Inferior parietal cortex (tissue), 1 donor: ENCODE data around the gene NRAS.
"Not testable (repeated sequence)": the region's sequence is repeated elsewhere in the genome, so short reads cannot be mapped to it uniquely, and the experiment has no call there.

Experiments used
- DNase-seq: peaks from one replicate; pipeline ENCODE4 v3.0.0-alpha.2; 2016; ENCODE audit errors: extremely low spot score

The NRAS gene

DNA sequence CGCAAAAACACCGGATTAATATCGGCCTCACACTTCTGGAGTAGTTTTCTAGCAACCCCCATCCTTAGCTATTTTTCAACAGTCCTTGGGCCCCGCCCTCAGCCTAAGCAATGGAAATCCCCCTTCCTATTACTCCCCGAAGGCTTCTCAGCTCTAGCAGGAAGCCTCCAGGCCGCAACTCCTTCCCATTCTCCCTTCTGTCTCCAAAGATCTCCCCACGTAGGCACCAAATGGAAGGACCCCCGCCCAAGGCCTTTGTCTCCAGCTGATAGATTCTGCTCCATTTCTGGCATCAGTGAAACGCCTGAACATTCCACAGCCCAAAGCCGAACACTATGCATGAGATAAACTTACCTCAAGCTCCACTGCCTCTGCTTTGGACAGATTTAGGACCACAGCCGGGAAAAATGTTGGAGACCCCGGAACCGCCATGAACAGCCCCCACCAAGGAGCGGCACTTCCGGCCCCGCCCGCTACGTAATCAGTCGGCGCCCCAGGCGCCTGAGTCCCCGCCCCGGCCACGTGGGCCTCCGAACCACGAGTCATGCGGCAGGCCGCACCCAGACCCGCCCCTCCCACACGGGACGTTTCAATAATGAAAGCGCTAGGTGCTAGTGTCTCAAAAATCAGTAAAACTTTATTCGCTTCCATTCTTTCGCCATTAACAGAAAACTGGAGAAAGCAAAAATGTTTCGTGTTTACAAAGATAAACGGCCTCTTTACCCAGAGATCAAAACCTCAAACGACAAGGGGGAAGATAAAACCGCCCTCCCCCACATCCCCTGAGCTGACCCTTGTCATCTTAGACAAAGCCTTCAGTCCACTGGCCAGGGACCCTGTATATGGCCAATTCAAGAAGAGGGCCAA lies at the start of gene NRAS:
NRAS (minus strand) TSS at position 468 of the 867 bp plus-strand sequence. CDS start 611 bp downstream, outside the sequence.
- peak; percentile 92 for DNase-seq

DNA sequence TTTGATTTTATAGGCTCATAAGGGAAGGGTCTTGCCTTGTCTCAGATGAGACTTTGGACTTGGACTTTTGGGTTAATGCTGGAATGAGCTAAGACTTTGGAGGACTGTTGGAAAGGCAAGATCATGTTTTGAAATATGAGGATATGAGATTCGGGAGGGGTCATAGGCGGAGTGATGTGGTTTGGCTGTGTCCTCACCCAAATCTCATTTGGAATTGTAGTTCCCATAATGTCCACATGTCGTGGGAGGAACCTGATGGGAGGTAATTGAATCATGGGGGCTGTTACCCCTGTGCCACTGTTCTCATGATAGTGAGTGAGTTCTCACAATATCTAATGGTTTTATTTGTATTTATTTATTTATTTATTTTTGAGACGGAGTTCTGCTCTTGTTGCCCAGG lies 48.1 kb upstream of the NRAS start:
- DNase-seq = no peak

DNA sequence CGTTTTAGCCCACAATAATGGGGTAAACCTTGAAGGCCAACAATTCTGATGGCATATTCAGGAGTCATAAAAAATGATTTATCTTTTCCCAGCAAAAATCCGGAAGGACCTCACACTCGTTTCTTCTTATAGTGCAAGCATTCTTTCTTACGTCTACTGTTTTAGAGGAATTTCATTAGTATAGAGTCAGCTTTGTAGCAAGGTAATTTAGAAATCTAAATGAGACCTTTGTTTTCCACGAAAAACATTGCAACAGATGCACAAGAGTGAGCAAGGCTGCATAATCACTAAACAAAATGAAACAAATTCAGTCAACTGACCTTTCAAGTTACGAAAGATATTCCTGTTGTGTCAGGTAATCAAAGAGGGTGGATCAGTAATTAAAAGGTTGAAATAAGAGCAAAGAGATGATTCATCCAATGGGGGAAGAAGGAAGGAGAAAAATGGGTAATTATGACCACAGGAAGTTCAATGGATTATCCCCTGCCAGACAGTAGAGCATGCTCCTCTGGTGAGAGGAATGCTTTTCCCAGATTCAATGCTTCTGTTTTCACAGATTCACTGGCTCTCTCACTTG lies 41.8 kb upstream of the NRAS start:
- no peak for DNase-seq

DNA sequence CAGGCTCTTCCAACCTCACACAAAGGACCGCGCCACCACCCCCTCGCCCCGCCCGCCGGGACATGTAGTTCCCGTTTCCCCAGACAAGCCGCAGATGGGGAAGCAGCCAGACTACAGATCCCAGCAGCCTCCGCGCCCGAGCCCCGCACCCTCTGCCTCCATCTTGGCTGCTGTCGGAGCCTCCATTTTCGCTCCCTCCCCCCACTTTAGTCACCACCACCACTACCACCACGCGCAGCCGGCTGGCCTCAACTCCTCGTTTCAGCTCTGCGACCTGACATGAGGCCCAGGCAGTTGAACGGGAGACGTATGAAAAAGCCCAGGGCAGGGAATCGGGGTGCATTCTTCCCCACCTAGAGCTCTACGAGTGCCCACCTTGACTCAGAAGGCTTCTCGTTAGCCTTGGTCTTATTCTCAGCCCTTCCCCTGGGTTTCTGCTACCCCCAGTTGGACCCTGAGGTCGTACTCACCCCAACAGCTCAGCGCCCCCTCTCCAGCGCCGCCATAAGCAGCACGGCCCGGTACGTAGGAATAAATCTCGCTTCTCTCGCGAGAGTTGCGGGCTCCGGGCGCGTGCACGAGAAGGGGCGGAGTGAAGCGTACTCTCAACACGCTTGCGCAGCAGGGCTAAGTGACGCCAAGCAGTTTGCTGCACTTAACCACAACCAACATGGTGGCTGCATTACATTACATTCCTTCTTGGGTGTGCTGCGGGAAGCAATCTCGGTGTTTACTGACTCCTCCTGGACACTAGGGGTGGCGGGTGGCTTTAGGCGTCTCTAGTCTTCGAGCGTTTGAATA lies 41.1 kb upstream of the NRAS start, which contains the start of gene CSDE1:
CSDE1 (minus strand) TSS at position 530 of the 801 bp plus-strand sequence. CDS start 18,094 bp downstream, outside the sequence.
- DNase-seq = peak; percentile 100

DNA sequence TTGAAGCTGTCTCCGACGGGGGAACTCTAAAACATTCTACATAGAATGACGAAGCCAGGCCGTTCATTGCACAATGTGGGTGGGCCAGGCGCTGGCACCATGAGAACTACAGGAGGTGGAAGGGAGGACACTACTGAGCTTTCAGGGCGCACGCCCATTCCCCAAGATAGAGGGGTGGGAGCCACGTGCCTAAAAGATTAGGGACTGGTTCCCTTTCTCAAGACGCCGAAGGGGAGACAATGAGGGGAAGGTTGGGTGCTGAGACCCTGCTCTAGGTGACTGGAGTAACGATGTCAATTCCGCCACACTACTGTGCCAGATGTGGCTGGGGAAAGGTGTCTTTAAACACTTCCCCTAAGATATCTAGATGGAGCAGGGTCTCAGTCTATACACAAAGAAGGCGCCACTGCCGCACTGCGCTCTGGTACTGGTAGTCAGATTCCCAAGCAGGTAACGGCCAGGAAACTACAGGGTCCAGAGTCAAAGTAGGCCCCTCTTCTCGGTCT lies 40.4 kb upstream of the NRAS start:
- DNase-seq = no peak

DNA sequence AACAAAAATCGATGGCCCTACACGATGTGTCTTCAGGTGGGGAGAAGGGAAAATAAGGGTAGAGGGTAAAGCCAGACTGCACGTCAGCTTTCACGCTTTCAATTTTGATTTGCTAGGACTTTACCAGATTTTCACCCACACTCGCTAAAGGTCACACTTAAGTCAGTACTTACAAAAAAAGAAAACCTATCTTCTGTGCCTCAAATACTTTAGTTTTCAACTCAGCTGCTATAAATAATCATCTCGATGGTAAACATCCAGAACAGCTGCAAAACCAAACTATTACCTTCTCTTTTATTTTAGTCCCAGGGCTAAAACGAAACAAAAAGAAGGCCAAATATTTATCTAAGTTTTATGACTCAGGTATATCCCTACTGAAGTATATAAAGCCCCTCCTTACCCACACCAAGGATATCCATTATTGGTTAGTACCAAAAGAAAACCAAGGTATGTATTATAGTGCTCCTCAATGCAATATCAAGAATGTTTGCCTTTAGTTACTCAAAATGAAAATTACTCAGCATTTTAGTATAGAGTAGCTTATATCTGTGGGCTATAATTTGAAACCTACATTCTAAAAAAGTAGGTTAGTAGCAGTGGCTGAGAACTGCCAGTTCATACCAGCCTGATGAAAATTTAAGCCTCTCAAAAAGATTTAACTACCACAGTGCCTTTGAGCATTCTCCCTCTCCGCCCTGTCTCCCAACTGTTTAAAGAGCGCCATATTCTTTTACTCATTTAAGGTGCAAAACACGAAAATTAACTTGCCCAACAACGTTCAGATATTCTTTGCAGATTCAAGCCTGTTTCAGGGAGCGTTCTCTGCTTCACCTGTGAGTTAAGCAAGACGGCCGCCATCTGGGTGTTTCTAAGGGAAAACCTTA lies 39.7 kb upstream of the NRAS start:
- no peak for DNase-seq

DNA sequence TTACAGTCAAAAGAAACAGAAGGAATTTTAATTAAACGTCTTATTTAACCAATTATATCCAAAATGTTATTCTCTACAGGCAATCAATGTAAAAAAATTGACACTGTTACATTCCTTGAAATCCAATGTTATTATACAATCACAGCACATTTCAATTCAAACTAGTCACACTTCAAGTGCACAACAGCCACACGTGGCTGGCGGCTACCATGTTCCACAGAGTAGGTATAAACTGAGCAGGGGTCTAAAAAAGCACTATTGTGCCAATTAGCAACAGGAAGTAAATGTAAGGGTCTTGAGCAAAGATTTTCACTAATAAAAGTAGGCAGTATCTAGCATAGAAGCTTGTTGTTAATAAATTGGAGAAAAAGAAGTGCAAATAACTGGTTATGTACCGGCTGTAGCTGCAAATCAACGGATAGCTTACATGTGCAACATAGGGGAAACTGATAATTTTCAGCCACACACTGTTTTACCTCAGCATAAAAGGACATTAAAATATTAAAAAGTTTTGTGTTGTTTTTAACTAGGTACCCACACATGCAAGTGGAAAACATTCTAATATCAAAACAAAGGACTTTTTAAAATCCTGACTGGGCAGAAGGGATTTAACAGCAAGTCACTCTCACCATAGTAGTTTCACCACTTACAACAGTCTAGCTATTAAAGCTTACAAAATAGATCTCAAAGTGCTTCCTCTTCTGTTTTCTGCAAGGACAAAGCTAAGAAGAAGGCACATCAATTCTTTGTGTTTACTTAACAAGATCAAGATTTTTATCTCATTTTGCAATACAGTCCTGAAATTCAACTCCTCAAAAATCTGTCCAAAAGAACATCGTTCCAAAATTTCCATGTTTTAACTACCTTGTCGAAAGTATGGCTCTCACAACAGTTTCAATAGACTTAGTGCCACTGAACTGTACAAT lies 38.7 kb upstream of the NRAS start:
- DNase-seq = no peak

DNA sequence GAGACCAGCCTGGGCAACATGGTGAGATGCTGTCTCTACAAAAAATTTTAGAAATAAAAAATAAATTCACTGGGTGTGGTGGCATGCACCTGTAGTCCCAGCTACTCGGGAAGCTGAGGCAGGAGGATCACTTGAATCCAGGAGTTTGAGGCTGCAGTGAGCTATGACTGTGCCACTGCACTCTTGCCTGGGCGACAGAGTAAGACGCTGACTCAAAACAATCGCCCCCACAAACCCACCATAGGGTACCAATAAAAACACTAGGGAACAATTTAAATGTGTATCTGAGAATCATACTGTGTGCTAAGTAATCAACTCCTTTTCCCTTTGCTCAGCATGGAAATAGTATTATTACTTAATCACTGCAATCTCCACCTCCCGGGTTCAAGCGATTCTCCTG lies 37.1 kb upstream of the NRAS start:
- DNase-seq = not testable (repeated sequence)

DNA sequence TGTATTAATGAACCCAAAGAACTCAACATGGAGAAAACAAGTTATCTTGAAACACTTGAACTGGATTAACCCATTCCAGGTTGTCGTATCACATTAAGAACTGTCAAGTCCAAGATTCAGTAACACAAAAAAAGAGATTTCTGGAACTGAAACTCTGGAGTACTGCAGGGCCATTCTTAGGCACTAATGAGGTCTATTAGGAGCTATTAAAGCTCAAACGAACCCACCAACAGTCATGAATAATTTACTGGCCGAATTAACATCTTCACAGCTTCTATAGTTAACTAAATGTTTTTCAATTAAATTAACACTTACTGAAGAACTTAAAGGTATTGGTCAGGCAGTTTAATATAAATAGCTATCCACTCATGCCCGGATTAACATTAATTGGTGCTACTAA lies 36.6 kb upstream of the NRAS start:
- DNase-seq = no peak

DNA sequence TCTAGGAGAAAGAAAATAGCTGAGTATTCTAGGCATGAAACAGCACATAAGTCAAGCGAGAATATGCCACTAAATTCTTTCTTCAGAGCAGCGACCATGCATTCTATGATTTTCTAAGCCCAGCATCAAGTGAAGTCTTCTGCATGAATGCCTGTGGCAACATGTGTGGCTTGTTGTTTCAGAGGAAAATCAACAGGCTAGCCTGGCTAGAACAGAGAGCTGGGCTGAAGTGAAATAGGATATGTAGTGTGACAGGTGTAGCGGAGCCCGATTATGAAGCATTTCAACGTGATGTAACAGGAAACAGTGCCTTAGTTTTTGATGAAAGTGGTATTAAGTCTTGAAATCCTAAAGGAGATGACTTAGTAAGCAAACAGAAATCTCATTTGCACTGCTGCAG lies 34.2 kb upstream of the NRAS start:
- DNase-seq = no peak

DNA sequence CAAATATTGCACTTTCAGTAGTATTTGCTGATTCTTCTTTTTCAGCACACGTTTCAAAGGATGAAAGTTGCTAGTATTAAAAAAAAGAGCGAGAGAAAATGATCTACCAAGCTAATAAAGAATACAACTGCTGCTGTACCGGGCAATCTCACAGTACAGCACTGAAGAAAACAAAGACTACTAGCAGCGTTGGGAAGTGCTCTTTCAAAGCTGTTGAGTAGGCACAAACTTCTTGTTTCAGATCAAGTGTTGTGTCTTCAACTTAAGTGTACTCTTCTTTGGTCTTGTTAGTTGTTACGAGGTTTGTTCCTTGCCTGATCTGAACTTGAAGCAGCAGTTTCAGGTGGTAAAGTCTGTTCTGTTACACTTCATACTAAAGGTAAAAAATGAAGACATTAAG lies 33.3 kb upstream of the NRAS start:
- no peak for DNase-seq

DNA sequence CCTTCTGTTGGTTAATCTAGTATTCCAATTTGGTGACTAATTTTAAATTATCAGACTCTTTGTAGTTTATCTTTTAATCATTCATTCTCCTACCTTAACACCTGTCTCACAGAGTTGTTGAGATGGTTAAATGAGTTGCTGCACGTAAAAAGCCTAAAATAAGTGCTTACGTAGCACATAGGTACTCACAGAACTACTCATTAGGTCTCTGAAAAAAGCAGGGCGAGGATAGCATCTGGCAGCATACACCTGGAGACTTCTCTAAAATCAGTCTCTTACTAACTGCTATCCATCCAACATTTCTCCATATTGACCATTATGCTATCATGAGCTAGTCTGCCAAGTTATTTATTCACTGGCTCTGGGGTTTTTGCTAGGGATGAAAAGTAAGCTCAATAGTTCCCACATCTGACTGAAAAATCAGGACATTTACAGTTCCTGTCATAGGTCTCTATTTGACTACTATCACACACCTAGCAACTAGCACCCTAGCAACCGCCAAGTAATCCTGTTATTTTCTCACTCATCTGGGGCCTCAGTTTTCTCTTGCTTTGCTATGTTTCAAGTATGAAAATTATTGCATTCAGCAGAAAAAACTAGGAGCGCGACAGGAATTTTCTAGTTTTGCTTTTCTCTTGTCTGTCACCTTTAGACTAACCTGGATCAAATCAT lies 30.0 kb upstream of the NRAS start:
- no peak for DNase-seq

DNA sequence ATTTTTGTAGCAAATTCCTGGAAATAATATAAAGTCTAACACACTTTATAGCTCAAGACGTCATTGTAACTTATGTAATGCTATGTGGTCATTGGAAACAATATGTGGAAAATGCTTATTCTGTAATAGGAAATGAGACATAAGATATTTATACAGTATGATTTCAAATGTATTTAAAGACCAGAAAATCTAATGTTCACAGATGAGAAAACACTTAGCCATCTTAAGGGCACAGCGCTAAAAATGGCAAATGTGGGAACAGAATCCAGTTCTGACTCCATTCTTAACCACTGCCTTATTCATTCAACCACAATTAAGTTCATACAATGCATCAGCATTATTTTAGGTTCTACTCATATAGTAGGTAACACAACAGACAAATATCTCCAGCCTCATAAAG lies 28.7 kb upstream of the NRAS start:
- no peak for DNase-seq

DNA sequence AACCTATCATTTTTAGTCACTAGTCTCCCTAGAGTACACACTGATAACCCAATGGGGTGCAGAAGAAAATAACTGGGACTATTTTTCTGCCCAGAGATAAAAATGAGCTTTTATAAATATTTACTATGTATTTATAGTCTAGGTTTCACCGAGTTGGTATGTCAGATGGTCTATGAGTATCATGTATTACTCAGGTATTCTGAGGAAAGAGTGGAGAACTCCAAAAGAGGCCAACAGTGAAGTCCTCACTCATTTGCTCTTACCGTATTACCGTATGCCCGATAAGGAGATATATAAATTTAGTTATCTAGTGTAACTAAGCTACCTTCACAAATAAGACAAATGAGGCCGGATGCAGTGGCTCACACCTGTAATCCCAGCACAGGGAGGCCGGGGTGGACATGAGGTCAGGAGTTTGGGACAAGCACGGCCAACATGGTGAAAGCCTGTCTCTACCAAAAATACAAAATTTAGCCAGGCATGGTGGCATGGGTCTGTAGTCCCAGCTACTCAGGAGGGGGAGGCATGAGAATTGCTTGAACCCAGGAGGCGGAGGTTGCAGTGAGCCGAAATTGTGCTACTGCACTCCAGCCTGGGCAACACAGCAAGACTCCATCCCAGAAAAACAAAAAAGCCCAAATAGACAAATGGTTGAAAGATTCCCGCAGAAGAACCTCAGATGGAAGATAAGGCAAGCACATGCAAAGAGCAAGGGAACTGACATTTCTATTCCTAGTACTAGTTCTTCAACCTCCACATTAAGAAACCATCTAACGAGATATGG lies 25.6 kb upstream of the NRAS start:
- DNase-seq = no peak

DNA sequence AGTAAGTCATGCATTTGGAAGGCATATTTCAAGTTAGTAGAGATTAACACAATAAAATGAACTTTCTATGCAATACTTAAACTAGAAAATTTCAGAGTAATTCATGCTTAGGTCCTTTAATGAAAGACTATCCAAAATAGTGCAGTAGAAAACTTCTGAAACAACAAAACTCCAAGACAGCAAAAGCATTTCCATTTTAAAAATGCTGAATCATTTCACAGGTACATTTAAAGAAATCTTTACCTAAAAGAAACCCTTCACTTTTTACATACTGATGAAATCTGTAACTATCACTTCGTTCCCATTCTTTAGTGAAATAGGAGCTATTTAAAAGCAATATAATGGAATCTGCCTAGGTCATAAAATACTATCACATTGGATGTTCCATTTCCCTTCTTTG lies 23.8 kb upstream of the NRAS start:
- no peak for DNase-seq

DNA sequence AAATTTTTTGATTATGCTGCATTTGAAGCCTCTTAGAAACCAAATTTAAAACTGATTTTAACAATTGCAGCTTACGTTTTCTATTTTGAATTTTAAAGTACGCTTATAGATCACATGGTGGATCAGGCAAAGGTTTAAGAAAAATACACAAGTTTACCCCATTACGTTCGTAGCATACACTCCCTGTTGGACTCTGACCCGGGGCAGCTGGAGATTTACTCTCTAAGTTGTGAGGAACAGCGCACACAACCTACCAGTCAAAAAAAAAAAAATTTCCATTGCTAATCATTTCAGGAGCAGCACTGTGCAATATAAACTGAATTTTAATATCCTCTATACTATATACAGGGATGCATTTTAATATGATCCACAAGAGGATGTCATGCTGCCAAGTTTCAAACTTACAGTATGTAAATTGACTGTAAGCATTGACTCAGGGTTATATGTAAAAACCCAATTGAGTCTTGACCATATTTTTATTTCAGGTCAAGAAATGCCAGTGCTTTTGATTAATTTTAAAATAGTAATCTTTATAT lies 20.8 kb upstream of the NRAS start:
- no peak for DNase-seq

DNA sequence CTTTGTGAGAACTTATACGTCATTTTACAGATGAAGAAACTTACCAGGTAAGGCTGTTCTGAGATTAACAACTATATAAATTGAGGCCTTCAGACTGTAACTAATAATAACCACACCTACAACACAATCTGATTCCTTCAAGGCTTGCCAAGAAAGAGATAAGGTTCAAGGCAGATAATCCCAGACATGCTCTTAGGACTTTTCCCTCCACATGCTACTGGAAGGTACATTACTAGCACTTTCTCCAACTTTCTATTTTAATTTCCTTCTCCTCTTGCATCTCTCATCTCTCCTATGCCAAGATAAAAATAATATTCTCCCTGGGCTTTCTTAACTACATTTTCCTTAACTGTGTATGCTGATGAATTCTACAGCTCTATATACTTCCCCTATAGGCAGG lies 18.9 kb upstream of the NRAS start:
- no peak for DNase-seq

DNA sequence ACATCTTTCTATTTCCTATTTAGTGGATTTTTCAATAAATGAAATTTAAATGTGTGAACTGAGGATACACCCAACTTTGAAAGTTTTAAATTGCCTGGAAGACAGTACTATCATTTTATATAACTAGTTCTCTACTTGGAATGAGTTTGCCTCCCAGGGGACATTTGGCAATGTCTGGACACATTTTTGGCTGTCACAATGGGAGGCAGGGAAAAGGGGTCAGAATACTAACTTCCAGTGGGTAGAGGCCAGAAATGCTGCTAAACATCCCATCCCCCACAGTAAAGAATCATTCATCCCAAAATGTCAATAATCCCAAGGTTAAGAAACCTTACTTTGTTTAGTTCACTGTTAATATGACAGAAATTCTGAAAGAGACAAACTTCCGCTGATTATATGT lies 13.2 kb upstream of the NRAS start:
- no peak for DNase-seq

DNA sequence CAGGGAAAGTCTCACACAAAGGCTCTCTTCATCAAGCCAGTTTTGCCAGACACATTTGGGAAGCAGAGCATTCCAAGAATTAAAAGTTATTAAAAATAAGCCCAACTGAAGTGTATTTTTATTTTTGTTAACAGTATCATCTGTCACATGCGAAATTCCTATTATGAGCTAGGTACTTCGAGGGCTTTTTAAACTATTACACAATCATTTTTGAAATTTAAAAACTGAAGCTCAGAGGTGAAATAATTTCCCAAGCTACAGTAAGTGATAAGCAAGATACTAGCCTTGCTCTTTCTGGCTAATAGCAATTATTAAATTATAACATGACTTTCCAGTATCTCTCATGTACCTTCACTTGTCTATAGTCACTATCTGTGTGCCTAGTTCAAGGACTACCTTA lies 12.0 kb upstream of the NRAS start:
- no peak for DNase-seq
